A549 treated with AZD9567 at 1 μM for 4 hours (cell line): Measurements from ENCODE around the gene PPP1R26. TPM values are rescaled to one million over a fixed set of nuclear protein-coding genes. Genes with fewer than 3 reads are reported as not detected.

Source experiments
- total RNA-seq: library from RNA; stranded (reverse); fragments of 200-300 nt; extraction: Qiagen RNA extraction; gene quantifications from 5 replicates; pipeline ENCODE4 v1.2.3, GENCODE V29; 2022; ENCODE audit not compliant: insufficient read depth

PPP1R26 gene, protein sequence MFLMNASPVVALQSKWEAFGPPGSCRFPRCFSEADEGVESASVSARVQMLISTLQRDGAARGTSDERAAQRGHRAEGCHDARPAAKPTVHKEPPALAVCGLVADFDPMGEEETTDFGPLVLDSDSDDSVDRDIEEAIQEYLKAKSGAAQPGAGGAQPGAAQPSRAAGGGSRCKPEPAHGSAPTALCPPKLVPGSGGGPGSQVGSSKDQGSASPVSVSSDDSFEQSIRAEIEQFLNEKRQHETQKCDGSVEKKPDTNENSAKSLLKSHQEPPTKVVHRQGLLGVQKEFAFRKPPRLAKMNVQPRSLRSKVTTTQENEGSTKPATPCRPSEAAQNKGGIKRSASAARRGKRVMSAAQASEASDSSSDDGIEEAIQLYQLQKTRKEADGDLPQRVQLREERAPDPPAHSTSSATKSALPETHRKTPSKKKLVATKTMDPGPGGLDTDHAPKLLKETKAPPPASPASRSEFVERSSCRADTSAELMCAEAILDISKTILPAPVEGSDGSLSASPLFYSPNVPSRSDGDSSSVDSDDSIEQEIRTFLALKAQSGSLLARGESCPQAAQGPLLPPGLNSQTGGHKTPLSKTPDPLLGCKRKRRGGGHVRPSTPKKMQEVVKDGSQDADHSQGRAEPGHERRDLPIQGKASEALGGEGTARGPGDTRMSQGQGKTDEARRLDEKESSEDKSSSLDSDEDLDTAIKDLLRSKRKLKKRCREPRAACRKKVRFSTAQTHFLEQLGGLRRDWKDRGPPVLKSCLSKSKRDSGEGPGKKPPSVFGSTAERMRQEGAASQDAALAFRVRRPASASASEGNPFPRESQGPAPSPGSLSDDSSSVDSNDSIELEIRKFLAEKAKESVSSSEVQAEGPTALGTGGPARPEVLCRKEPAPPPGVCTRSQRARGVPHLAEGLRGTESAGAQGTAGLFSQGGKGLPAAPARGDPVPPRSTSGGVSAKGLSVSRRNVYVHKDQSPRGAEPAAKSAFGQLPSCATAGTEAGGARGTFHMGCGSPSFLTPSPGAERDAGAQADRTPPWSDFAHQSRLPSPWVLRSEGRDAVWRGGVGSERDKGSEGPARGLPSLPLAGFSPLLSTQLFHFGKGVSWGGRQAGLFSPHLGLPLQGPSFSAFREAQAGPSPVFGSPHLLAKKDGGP (N-terminal part only)
- total RNA-seq = 13.7 to 19.5 TPM (median 18.8 TPM) in 5 replicates

DNA sequence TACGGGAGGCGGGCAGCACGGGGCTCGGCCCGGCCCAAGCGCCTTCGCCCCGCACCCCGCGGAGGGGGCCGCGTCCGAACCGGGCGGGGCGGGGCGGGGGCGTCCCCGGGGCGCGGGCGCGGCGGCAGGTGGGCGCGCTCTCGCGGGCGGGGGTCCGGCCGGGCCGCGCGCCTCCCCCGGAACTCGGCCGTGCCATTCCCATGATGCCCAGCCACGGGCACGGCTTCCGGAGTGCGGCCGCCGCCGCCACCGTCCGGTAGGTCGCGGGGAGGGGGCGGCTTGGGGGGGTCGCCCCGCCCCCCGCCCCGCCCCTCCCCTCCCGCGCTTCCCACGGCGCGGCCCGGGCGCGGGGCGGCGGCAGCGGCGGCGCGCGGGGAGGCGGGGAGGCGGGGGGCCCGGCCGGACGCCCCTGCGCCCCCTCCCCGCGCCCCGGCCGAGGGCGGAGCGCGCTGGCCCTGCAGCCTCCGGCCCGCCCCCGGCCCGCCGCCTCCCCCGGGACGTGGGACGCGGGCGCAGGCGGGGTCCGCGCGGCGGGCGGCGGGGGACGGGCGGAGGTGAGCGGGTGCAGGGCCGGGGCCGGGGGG is at the start of gene PPP1R26:
Gene PPP1R26, plus strand, starts transcription at position 314 of the 584 bp plus-strand sequence. CDS start 4,729 bp downstream, outside the sequence.

GRCh38 chr9:135500525-135501260 is 21.1 kb downstream of the PPP1R26 start, which contains the start of gene MRPS2:
Gene MRPS2 (plus strand): TSS chr9:135500682. CDS start chr9:135500711, 29 bp downstream.

DNA sequence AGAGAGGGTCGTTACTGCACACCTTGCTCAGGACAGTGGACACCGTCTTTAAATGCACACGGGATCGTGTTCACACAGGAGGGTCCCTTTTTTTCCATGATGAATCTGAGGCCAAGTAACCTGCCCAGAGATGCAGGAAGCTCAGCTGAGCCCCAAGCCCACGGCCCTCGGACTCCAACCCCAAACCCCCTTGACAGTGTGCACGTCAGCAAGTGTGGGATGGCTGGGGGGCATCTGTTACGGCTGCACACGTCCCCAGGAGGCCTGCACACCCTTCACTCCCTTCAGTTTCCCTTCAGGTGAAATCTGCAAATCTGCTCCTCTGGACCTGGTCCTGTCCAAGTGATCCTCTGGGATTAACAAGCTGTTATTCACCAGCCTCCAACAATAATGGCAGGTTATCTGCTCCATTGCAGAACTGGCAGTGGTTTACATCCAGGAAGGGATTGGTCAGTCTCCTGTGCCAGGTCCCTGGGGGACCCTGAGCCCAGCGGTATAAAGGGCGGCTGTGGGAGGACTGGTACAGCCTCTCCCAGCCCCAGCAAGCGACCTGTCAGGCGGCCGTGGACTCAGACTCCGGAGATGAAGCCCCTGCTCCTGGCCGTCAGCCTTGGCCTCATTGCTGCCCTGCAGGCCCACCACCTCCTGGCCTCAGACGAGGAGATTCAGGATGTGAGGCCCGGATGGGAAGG is 41.5 kb downstream of the PPP1R26 start, which contains the start of gene LCN1:
Gene LCN1, plus strand, starts transcription at position 525 of the 692 bp plus-strand sequence. Its CDS starts 58 bp downstream, at position 583.

Other genes with a start within 250 kb of the PPP1R26 start
- 110 to 136 TPM (median 129 TPM) in 5 replicates for gene MRPS2, start 20.9 kb downstream of the PPP1R26 start, total RNA-seq
- gene LCN1, start 41.7 kb downstream of the PPP1R26 start, total RNA-seq = not detected in 5 replicates
- gene OBP2A, start 66.3 kb downstream of the PPP1R26 start, total RNA-seq = 0.17 to 0.19 TPM in 2 of 5 replicates, not detected in the others
- gene PAEP, start 82.0 kb downstream of the PPP1R26 start, total RNA-seq = 0.36 to 0.54 TPM (median 0.48 TPM) in 4 of 5 replicates, not detected in the other
- not detected in 5 replicates for gene GLT6D1, start 159.8 kb downstream of the PPP1R26 start, total RNA-seq
- gene LCN9, start 183.5 kb downstream of the PPP1R26 start, total RNA-seq = not detected in 5 replicates
- gene SOHLH1, start 219.7 kb downstream of the PPP1R26 start, total RNA-seq = 0.06 TPM in 1 of 5 replicates, not detected in the others
- not detected in 5 replicates for gene KCNT1, start 222.4 kb downstream of the PPP1R26 start, total RNA-seq